GM18867 (cell line): ENCODE measurements around the gene SEMA6A.

Experiments
- ATAC-seq: cut with Tn5 transposase; IDR thresholded peaks from one replicate; pipeline ENCODE4 v1.9.1; 2021; ENCODE audit warnings: mild to moderate bottlenecking, moderate library complexity; ENCODE audit not compliant: unreplicated experiment

The SEMA6A gene

DNA sequence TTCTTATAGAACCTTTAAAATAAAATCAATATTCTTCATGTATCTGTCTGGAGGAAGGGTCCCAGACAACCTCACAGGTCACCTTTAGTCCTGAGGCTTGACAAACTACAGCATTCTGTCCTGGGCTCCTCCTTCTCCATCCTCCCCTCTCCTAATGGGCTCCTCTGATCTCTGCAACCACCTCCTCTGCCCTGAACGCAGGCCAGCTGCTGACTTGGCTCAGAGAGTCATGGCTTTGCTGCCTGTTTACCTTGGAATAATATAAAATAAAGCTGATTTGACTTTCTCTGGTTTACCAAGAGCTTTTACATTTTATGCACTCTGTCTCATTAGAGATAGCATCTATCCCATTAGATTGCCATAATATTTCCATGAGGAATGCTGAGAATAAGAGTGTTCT lies 159.4 kb downstream of the SEMA6A start:
- ATAC-seq, result no peak

DNA sequence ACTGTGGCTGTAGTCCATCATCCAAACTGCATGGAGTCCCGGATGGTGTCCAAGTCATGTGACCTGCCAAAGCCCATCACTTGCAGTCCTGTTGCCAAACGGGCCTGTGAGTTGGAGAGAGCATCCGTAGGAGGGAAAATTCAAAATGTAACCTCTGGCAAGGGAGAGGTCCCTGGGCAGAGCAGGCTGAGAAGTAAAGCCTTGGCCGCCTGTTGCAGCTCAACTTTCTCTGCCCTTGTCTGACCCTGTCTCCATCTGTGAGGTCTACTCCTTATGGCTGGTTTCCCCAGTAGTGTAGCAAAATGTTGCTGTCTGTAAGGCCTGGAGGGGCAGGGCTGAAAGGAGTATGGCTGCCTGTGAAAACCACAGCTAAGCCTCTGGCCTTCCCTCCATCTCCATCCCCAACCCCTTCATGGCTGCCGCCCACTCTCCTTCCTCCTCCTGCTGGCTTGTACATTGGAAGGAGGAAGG lies 163.5 kb downstream of the SEMA6A start:
- no peak for ATAC-seq

DNA sequence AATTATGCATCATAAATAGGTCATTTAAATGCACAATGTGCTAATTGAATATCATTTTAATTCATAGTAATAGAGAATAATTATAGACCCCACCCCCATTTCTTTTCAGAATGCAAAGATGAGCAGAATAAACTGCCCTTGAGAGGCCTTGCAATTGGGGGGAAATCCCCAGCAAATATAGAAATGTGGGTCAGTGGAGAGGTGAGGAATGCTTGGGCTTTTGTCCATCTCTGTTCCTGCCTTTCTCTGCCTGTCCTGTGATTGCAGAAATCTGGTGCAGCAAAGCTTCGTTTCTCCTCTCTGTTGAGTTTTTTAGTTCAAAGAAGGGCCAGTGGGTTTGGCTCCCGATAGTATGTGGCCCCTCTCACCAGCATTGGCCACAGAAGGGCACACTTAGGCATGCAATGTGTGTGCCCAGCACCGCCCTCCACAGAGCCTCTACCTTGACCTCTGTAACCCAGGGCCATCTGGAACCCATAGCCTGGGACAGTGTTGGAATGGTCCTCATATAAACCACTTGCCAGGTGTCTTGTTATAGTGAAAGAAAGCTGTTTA lies 164.2 kb downstream of the SEMA6A start:
- no peak for ATAC-seq

DNA sequence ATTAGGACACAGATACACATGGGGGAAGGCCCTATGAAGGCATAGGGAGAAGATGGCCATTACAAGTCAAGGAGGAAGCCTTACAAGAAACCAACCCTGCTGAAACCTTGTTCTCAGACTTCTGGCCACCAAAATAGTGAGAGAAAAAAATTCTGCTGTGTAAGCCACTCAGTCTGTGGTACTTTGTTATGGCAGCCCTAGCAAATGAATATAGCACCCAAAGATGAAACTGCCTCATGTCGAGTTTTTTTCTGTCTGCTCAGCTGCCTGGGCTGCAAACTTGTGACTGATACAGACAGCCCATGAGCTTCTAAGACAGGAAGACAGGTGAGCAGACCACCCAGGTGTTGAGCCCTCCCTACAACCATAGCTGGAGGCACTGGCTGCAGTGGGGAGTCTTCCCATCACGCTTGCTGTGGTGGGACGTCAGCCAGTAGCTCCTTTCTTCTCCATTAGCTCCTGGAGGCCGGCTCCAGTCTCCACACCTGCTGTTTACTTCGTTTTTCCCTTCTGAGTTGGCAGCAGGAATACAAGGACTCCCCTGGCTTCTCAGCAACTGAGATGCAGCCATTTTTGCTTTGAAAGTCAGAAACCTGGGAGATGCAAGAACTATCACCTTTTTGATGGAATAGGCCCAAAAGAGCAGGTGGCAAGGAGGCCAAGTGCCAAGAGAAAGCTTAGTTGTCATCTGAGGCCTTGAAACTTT lies 164.9 kb downstream of the SEMA6A start:
- no peak for ATAC-seq

DNA sequence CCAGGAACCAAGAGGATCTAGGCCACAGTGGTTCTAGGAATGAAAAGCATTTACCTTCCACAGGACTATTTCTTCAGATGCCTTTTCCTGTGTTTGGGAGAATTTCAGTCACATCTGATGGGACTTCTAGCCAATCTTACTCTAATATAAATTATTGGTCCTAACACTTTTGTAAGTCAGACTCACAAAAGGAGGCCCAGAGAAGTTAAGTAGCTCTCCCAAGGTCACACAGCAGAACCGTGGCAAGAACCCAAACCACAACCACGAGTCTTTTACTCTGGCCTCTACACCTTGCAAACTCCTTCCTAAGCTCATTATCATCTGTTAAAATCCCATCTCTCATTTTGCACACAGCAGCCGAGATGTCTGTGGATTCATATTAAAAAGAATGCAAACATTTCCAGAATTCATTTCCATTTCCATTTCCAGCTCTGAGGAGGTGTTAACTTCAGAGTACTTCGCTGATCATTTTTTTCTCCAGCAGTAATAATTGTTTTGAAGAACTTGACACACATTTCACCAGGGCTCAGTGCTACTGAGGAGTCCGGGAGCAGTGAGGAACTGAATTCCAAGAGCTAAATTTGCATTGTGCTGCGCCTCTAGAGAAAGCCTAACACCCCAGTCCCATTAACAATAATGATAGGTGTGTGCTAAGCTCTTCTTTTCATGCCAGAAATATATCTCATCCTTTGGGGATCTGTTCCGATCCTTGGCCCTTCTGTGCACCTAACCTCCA lies 168.1 kb downstream of the SEMA6A start:
- no peak for ATAC-seq

DNA sequence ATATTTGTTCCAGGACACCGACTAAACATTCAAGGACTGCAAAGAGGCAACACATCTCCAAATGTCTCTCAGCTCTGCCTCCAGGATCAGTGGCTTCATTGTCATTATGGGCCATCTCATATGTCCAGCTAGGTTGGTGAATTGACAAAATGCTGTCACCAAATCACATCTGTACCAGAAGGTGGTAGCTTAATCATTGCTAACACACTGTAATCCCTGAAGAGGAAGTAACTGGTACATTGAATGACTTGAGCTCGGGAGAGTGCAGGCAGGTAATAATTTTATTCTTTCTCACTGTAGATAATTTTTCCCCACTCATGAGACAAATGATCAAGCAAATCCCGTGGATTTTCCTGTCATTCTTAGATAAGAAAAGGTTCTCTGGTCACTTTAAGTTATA lies 169.8 kb downstream of the SEMA6A start:
- ATAC-seq, result no peak

DNA sequence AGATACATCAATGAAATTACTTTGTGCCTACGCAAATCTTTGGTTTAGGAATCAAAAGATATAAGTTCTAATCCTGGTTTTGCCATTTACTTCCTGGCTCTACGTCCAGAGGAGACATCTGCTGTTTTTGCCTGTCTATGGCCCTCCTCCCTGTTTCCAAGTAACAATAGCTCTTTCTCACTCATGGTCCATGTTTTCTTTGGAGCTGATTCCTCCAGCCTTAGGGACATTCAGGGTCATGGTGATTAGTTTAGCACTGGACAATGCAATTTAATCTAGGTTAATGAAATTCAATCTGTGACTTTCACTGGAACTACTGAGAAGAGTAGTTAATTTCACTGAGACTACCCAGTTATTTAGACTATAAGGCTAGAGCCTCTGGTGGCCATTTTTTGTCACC lies 170.6 kb downstream of the SEMA6A start:
- ATAC-seq, result no peak

DNA sequence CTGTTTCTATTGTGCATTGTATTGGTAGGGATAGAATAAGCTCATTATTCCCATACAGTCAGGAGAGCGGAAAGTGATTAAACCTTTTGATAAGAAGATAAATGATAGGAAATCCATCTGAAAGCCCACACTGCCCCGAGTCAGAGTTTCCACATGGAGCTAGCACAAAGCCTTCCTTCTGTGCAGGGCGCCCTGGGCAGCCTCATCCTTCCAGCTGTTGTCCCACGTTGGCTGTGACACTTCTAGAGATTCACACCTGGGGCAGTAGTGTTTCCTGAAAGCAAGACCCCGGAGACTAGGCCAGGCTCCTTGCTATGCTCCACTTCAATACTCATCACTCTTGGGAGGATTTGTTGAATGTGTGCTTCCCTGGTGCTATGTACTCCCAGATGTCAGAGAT lies 172.4 kb downstream of the SEMA6A start:
- no peak for ATAC-seq

DNA sequence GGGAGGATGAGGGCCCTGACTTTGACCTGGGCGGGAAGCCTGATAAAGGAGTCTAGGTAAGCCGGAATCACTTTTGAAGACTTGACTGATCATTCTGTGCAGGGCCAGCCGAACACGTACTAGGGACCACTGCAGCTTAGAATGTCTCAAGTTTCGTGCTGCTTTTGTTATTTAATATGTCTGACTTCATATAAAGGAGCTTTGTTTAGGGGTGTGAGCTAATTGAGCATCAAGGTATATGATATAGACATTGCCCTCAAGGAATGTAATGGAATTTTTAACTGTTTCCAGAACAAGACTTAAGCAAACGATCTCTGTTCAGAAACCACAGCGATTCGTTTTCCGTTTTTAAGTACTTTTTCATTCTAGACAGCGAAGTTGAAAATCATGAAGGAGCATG lies 173.0 kb downstream of the SEMA6A start:
- no peak for ATAC-seq

DNA sequence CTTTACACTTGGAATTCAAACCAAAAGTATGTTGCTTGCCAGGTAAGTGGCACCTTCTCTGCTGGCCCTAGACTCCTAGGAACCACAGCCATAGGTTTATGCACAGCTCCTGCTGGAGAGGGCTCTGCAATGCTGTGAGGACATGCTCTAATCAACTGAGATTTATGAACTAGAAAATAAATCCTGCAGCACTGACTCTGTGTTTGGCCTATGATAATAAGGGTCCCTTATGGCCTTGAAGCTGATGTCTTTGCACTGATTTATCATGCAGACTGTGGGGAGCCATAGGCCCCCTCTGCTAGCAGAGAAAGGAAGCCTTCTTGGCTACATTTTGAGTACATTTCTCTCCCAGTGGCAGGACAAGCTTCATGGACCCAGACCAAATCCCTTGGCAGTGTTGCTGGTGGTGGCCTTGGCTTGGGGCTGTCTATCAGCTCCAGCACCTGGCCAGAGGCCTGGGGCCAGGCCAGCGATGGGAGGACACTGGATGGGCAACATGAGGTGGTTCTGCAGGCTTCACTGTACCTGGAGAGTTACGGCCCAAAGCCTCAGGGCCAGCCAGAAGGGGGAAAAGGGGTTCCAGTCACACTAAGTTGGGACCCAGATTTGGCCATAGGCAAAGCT lies 178.0 kb downstream of the SEMA6A start:
- no peak for ATAC-seq

DNA sequence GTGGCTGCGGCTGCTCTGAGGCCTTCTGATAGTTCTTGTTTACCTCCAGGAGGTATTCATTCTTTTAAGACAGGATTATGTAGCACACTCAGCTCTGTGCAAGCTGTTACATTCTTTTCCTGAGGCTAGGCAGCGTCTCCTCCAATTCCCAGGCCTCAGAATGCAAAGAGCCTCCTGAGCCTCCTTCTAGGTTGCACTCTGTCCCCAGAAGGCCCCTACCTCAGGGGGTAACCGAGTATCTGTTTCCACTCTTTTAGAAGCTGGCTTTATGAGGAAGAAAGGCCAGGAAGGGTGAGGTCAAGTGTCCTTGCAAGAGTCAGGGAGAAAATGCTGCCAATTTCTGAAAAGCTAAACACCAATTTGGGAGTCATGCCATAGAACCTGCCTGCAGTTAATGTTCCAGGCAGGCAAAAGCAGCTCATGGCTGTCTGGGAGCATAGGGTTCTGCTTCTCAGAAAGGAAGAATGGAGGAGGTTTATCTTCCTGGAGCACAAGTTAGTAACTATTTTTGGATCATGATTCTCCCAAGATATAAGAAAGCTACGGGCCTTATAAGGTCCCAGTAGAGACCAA lies 178.9 kb downstream of the SEMA6A start:
- no peak for ATAC-seq

DNA sequence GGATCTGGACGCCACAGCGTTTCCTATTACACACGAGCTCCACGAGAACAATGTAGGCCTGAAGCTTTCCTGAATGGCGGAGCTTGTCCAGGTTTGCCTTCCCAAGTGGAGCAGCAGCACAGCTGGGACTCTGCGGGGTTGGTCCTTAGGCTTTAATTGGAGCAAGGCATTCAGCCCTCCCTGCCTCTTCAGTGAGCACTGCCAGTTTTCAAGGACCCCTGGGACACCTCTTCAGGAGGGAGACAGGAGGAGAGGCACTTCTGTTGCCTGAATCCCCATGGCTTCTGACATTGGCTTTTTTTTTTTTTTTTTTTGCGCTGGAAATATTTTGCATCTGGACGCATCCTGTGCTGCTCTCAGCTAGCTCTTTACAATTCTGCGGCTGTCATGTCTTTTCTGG lies 179.4 kb downstream of the SEMA6A start:
- no peak for ATAC-seq

DNA sequence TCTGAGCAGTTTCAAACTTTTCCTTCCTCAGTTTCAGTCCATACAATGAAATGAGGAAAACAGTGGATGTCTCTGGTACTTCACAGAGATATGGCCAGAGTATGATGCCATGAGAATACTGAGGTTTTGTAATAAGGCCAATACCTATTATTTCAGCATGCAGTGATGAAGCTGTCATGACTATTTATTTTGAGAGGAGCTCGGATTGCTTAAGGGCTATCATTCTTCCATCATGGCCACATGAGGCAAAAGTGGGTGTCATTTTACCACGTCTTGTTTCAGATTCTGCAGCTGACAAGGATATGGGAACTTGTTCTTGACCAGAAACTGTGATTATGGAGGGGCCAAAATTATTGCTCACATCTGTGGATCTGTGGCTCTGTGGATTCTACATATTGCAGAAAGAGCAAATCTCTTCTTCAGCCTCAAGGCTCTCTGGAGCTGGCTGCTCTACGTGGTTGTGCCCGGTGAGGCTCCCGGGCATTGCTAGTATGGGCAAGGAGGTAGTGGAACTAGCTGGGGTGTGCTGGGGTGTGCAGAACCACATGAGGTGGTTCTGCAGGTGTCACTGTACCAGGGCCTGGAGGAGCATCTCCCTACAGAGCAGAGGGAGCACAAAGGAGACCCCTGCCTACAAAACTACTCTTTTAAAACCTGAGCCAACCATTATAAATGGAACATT lies 180.3 kb downstream of the SEMA6A start:
- ATAC-seq, result no peak
